Transverse colon (tissue), 4 donors: ENCODE results near the gene DHX16. TPM values are rescaled to one million over a fixed set of nuclear protein-coding genes. Genes with fewer than 3 reads are reported as not detected.
"Not testable (repeated sequence)": the region's sequence is repeated elsewhere in the genome, so short reads cannot be mapped to it uniquely, and the experiment has no call there.

ENCODE experiments used
- DNase-seq: peaks from one replicate; pipeline ENCODE4 v3.0.0-alpha.2; 2019
- H3K27ac ChIP-seq, 4 donors: fragments of 200-600 bp; sonication (generic); 2 replicates each; pipeline ENCODE4 v1.5.1; 2016 to 2018; ENCODE audit warnings: inconsistent platforms in 4 of 4
- H3K27me3 ChIP-seq: fragments of 200-600 bp; sonication (generic); 2 replicates; pipeline ENCODE4 v1.5.1; 2017; ENCODE audit warnings: inconsistent platforms
- H3K36me3 ChIP-seq, 4 donors: fragments of 200-600 bp; sonication (generic); 2 replicates each; pipeline ENCODE4 v1.5.1; 2017 to 2019; ENCODE audit warnings: inconsistent platforms in 4 of 4
- H3K4me1 ChIP-seq, 4 donors: fragments of 200-600 bp; sonication (generic); 2 replicates each; pipeline ENCODE4 v1.5.1; 2017 to 2020; ENCODE audit warnings: inconsistent platforms in 4 of 4
- H3K4me3 ChIP-seq, 4 donors: fragments of 200-600 bp; sonication (generic); 1 replicate in 1 of 4; 2 replicates in 3 of 4; pipeline versions ENCODE4 v1.5.1 to v1.6.1; 2017 to 2019; ENCODE audit warnings: inconsistent platforms in 4 of 4
- H3K9me3 ChIP-seq, 2 donors: fragments of 200-600 bp; sonication (generic); 2 replicates each; pipeline ENCODE4 v1.5.1; 2017 to 2019; ENCODE audit warnings: inconsistent platforms in 2 of 2
- CTCF ChIP-seq, 5 experiments: fragments of 200-600 bp in 3 of 5; fragments of 450-650 bp in 2 of 5; sonication (generic) in 3 of 5; IDR thresholded peaks; 1 replicate in 2 of 5; 2 replicates in 3 of 5; pipeline ENCODE4 v1.5.1; 2016 to 2017; ENCODE audit warnings: antibody characterized with exemption in 5 of 5, inconsistent platforms in 3 of 5, mild to moderate bottlenecking in 2 of 5, moderate library complexity in 1 of 5
- EP300 ChIP-seq: sonication (generic); formaldehyde crosslinking; IDR thresholded peaks from one replicate; pipeline ENCODE4 v1.6.1; 2017; ENCODE audit warnings: antibody characterized with exemption, low read depth
- POLR2A ChIP-seq: fragments of 450-650 bp; IDR thresholded peaks from one replicate; pipeline ENCODE4 v1.6.1; 2016; ENCODE audit warnings: antibody characterized with exemption, mild to moderate bottlenecking, moderate library complexity
- POLR2AphosphoS5 ChIP-seq, 3 donors: sonication (generic); formaldehyde crosslinking; IDR thresholded peaks; one replicate each; pipeline ENCODE4 v1.6.1; 2016; ENCODE audit warnings: antibody characterized with exemption in 3 of 3
- WGBS, 2 donors: methylation state at CpG; one replicate each; pipeline ENCODE4 v1.1.5; 2018; ENCODE audit warnings: low coverage in 1 of 2; 5-methylcytosine and 5-hydroxymethylcytosine counted together
- in situ Hi-C, 4 donors: fragments of 200-750 bp; cut with MboI; loops; one replicate each; pipeline versions ENCODE4 v1.15.0 to v1.15.1; 2017; ENCODE audit warnings: low sequenced_read_pairs in 3 of 4, low pct_ligation_motif_present in 1 of 4, low pct_unique_long_range_greater_than_20kb in 1 of 4
- intact Hi-C: fragments of 100-400 bp; cut with DNase I; formaldehyde crosslinking; loops from one replicate; pipeline ENCODE4 v1.15.1; 2023; ENCODE audit warnings: low total_unique reads
- total RNA-seq, 4 donors: library from RNA; depleted of rRNA; stranded (reverse); fragments of >200 nt; gene quantifications; one replicate each; pipeline ENCODE4 v1.1.0, GENCODE V29; 2016

The DHX16 gene
- total RNA-seq, 4 donors from 2014 or later = 37.8 to 144 (median 41.3) TPM

GRCh38 chr6:30719791-30720737 is 47.3 kb upstream of the DHX16 start, which contains the start of gene TUBB:
TSS of gene TUBB (plus strand) at chr6:30720352. CDS start at chr6:30720507, 155 bp downstream.
- Histone ChIP-seq H3K27ac (peak within 1 kb of the TSS; percentile 93 to 99 (median 98)), H3K4me3 (peak within 1 kb of the TSS; percentile 58 to 90 (median 78)), H3K4me1 (peaks cover 4 to 63% (median 39%) of the 10 kb centered on the region in 4 donors), H3K36me3 (peaks cover 0 to 23% (median 11%) of the 10 kb centered on the region in 4 donors), H3K27me3 (no peaks in the 10 kb centered on the region), H3K9me3 (no peaks in the 10 kb centered on the region)
- DNase-seq = peak; percentile 98
- TF ChIP-seq EP300 (no peak), POLR2A (peak; percentile 96), CTCF (IDR thresholded peaks at IDR 0.05) (peak in 4 of 5 experiments; percentile 2 to 63 (median 24)), POLR2AphosphoS5 (IDR thresholded peaks at IDR 0.05) (peak; percentile 99 to 100 (median 99))
- 0% methylated on average over 9 to 38 of the region's 38 CpGs for WGBS, 2 donors
- intact Hi-C loops (loop anchor here (5.0 kb wide), 1 partner anchor 103 kb away; the partner anchor contains the start of genes MRPS18B and PPP1R10), in situ Hi-C loops (loop anchor here in 2 of 4 donors (5.0 to 10.0 kb wide), 2 partner anchors 38 to 155 kb away; no protein-coding TSS in a partner anchor)

- Histone ChIP-seq H3K36me3 (peaks cover 0 to 17% (median 9%) of the 10 kb centered on the region in 4 donors), H3K9me3 (no peaks in the 10 kb centered on the region), H3K4me3 (peak overlapping the region; percentile 14 to 90 (median 78)), H3K27me3 (no peaks in the 10 kb centered on the region), H3K4me1 (peaks cover 4 to 57% (median 39%) of the 10 kb centered on the region in 4 donors), H3K27ac (peak overlapping the region; percentile 93 to 99 (median 98))
- WGBS, 2 donors = 29 to 30% methylated on average over 8 of the region's 8 CpGs
- no peak for TF ChIP-seq POLR2AphosphoS5 (IDR thresholded peaks at IDR 0.05)
- TF ChIP-seq EP300 = no peak
- no peak for TF ChIP-seq CTCF (IDR thresholded peaks at IDR 0.05)
- no peak for TF ChIP-seq POLR2A
- DNase-seq = no peak
- in situ Hi-C loops = loop anchor here in 1 of 4 donors (5.0 kb wide), 1 partner anchor 37 kb away; no protein-coding TSS in a partner anchor
- intact Hi-C loops = no loop called here
Observed at GRCh38 chr6:30719356-30719755, 46.5 kb upstream of the DHX16 start.

- TF ChIP-seq POLR2A (peak; percentile 15), CTCF (IDR thresholded peaks at IDR 0.05) (peak in 1 of 5 experiments; percentile 25)
- Histone ChIP-seq H3K27ac (peak overlapping the region; percentile 93 to 99 (median 98)), H3K36me3 (peaks cover 0 to 13% (median 5%) of the 10 kb centered on the region in 4 donors), H3K4me3 (peak overlapping the region; percentile 3 to 55 (median 43)), H3K4me1 (peaks cover 4 to 46% (median 39%) of the 10 kb centered on the region in 4 donors)
- 64 to 74% methylated on average over 23 to 37 of the region's 37 CpGs for WGBS, 2 donors
- DNase-seq, H3K9me3 ChIP-seq, H3K27me3 ChIP-seq: not testable (repeated sequence)
- in situ Hi-C loops (loop anchor here in 1 of 4 donors (5.0 kb wide), 1 partner anchor 36 kb away; no protein-coding TSS in a partner anchor), intact Hi-C loops (loop anchor here (2.0 kb wide), 1 partner anchor 31 kb away; the partner anchor contains the start of gene PPP1R18)
Observed at GRCh38 chr6:30717845-30718720, 45.3 kb upstream of the DHX16 start.
